B cell (primary cell): ENCODE results near the gene CNGA2.

ENCODE experiments used
- CTCF ChIP-seq: fragments of 200-600 bp; IDR thresholded peaks from one replicate; pipeline ENCODE4 v1.8.0; 2022; ENCODE audit warnings: antibody characterized with exemption, mild to moderate bottlenecking
- EZH2 ChIP-seq: IDR thresholded peaks from 2 replicates; pipeline ENCODE4 v1.6.1; 2012; ENCODE audit warnings: borderline replicate concordance, low read depth, mild to moderate bottlenecking, moderate library complexity, low read length; ENCODE audit not compliant: insufficient read depth, poor library complexity, severe bottlenecking

GRCh38 chrX:151737494-151737893 is 2.9 kb downstream of the CNGA2 start:
- TF ChIP-seq CTCF (no peak), EZH2 (no peak)
